Sigmoid colon (tissue), 7 donors: ENCODE measurements around the gene NR6A1. TPM values are rescaled to one million over a fixed set of nuclear protein-coding genes. Genes with fewer than 3 reads are reported as not detected.

Experiments
- DNase-seq: peaks from one replicate; pipeline ENCODE4 v3.0.0-alpha.2; 2019
- H3K27ac ChIP-seq, 4 donors: fragments of 200-600 bp; sonication (generic); one replicate each; pipeline ENCODE4 v1.5.1; 2016 to 2019; ENCODE audit warnings: mild to moderate bottlenecking in 1 of 4
- H3K27me3 ChIP-seq, 3 donors: fragments of 200-600 bp; sonication (generic); one replicate each; pipeline ENCODE4 v1.5.1; 2019; ENCODE audit warnings: mild to moderate bottlenecking in 1 of 3
- H3K36me3 ChIP-seq, 4 donors: fragments of 200-600 bp; sonication (generic); one replicate each; pipeline ENCODE4 v1.5.1; 2016 to 2019
- H3K4me1 ChIP-seq, 4 donors: fragments of 200-600 bp; sonication (generic); one replicate each; pipeline ENCODE4 v1.5.1; 2017 to 2019
- H3K4me3 ChIP-seq, 4 donors: fragments of 200-600 bp; sonication (generic); one replicate each; pipeline ENCODE4 v1.5.1; 2017 to 2019; ENCODE audit warnings: mild to moderate bottlenecking in 2 of 4, moderate library complexity in 1 of 4
- H3K9me3 ChIP-seq, 4 donors: fragments of 200-600 bp in 3 of 4; sonication (generic) in 3 of 4; one replicate each; pipeline versions ENCODE4 v1.5.1 to v1.6.1; 2013 to 2019
- CTCF ChIP-seq, 4 experiments: fragments of 450-650 bp in 3 of 4; fragments of 200-600 bp in 1 of 4; IDR thresholded peaks; one replicate each; pipeline ENCODE4 v1.5.1; 2016 to 2019; ENCODE audit warnings: antibody characterized with exemption in 4 of 4, mild to moderate bottlenecking in 3 of 4, moderate library complexity in 2 of 4
- EP300 ChIP-seq, 4 donors: sonication (generic); formaldehyde crosslinking; IDR thresholded peaks; one replicate each; pipeline ENCODE4 v1.6.1; 2017; ENCODE audit warnings: antibody characterized with exemption in 4 of 4
- POLR2A ChIP-seq, 2 donors: fragments of 450-650 bp; IDR thresholded peaks; one replicate each; pipeline ENCODE4 v1.6.1; 2016; ENCODE audit warnings: antibody characterized with exemption in 2 of 2, mild to moderate bottlenecking in 2 of 2, moderate library complexity in 2 of 2
- POLR2AphosphoS5 ChIP-seq, 4 donors: sonication (generic); formaldehyde crosslinking; IDR thresholded peaks; one replicate each; pipeline ENCODE4 v1.6.1; 2017; ENCODE audit warnings: antibody characterized with exemption in 4 of 4
- WGBS, 2 donors: extraction: QIAGEN DNeasy Blood & Tissue Kit; methylation state at CpG; one replicate each; pipeline ENCODE4 v1.1.7; 2013; 5-methylcytosine and 5-hydroxymethylcytosine counted together
- intact Hi-C: fragments of 100-400 bp; cut with DNase I; formaldehyde crosslinking; loops from one replicate; pipeline ENCODE4 v1.15.1; 2023
- polyA plus RNA-seq, 3 donors: library from polyadenylated mRNA; stranded (reverse); fragments of 200-250 nt; gene quantifications; one replicate each; pipeline ENCODE4 v1.2.3, GENCODE V29; 2013
- total RNA-seq, 4 donors: library from RNA; depleted of rRNA; stranded (reverse); fragments of >200 nt; gene quantifications; one replicate each; pipeline ENCODE4 v1.1.0, GENCODE V29; 2016
- donor health status: healthy with polysubstance abuse.
- donor health status: Bipolar disorder and iron deficiency.
- donor health status: healthy.

Gene NR6A1
- total and polyA plus RNA-seq, 7 donors, result 0.60 to 3.0 (median 1.8) TPM

- H3K27ac ChIP-seq, result no peak overlapping the region
- DNase-seq, result no peak
- no peaks in the 10 kb centered on the region for H3K9me3 ChIP-seq
- no peak overlapping the region for H3K4me3 ChIP-seq
- no peak for TF ChIP-seq POLR2A (IDR thresholded peaks at IDR 0.05)
- TF ChIP-seq CTCF (IDR thresholded peaks at IDR 0.05), result no peak
- no peak for TF ChIP-seq EP300 (IDR thresholded peaks at IDR 0.05)
- no peak for TF ChIP-seq POLR2AphosphoS5 (IDR thresholded peaks at IDR 0.05)
- intact Hi-C loops, result no loop called here
- peaks cover 0 to 95% (median 29%) of the 10 kb centered on the region in 3 donors for H3K27me3 ChIP-seq
- WGBS, 2 donors, result 87 to 93% methylated on average over 3 of the region's 3 CpGs
- H3K36me3 ChIP-seq, result no peaks in the 10 kb centered on the region
- H3K4me1 ChIP-seq, result peaks cover 0 to 5% (median 0%) of the 10 kb centered on the region in 4 donors
These were observed 8.5 kb downstream of the NR6A1 start for GRCh38 chr9:124762633-124763032.

GRCh38 chr9:124761710-124762109, 9.4 kb downstream of the NR6A1 start:
- 85 to 90% methylated on average over 3 of the region's 3 CpGs for WGBS, 2 donors
- Histone ChIP-seq H3K27me3 (peaks cover 0 to 95% (median 22%) of the 10 kb centered on the region in 3 donors), H3K36me3 (no peaks in the 10 kb centered on the region), H3K9me3 (no peaks in the 10 kb centered on the region), H3K4me3 (no peak overlapping the region), H3K4me1 (peaks cover 0 to 5% (median 0%) of the 10 kb centered on the region in 4 donors), H3K27ac (no peak overlapping the region)
- DNase-seq, result no peak
- intact Hi-C loops, result no loop called here
- no peak for TF ChIP-seq POLR2A (IDR thresholded peaks at IDR 0.05)
- TF ChIP-seq CTCF (IDR thresholded peaks at IDR 0.05), result no peak
- TF ChIP-seq EP300 (IDR thresholded peaks at IDR 0.05), result no peak
- no peak for TF ChIP-seq POLR2AphosphoS5 (IDR thresholded peaks at IDR 0.05)

- no peak overlapping the region for H3K27ac ChIP-seq
- TF ChIP-seq POLR2A (IDR thresholded peaks at IDR 0.05), result no peak
- TF ChIP-seq CTCF (IDR thresholded peaks at IDR 0.05), result no peak
- TF ChIP-seq POLR2AphosphoS5 (IDR thresholded peaks at IDR 0.05), result no peak
- no peak for TF ChIP-seq EP300 (IDR thresholded peaks at IDR 0.05)
- no peaks in the 10 kb centered on the region for H3K9me3 ChIP-seq
- H3K4me3 ChIP-seq, result no peak overlapping the region
- peaks cover 0 to 5% (median 0%) of the 10 kb centered on the region in 4 donors for H3K4me1 ChIP-seq
- DNase-seq, result no peak
- H3K27me3 ChIP-seq, result peaks cover 0 to 95% (median 17%) of the 10 kb centered on the region in 3 donors
- no peaks in the 10 kb centered on the region for H3K36me3 ChIP-seq
- 59 to 89% methylated on average over 2 of the region's 2 CpGs for WGBS, 2 donors
- intact Hi-C loops, result no loop called here
These were observed 9.9 kb downstream of the NR6A1 start for GRCh38 chr9:124761196-124761595.

- no peak overlapping the region for H3K27ac ChIP-seq
- intact Hi-C loops, result no loop called here
- TF ChIP-seq POLR2AphosphoS5 (IDR thresholded peaks at IDR 0.05), result no peak
- no peak for TF ChIP-seq EP300 (IDR thresholded peaks at IDR 0.05)
- no peak for TF ChIP-seq CTCF (IDR thresholded peaks at IDR 0.05)
- no peak for TF ChIP-seq POLR2A (IDR thresholded peaks at IDR 0.05)
- no peak overlapping the region for H3K4me3 ChIP-seq
- H3K36me3 ChIP-seq, result no peaks in the 10 kb centered on the region
- 93 to 96% methylated on average over 2 of the region's 2 CpGs for WGBS, 2 donors
- no peaks in the 10 kb centered on the region for H3K9me3 ChIP-seq
- DNase-seq, result no peak
- peaks cover 0 to 95% (median 13%) of the 10 kb centered on the region in 3 donors for H3K27me3 ChIP-seq
- H3K4me1 ChIP-seq, result peaks cover 0 to 5% (median 0%) of the 10 kb centered on the region in 4 donors
These were observed 10.4 kb downstream of the NR6A1 start for GRCh38 chr9:124760719-124761118.

GRCh38 chr9:124759327-124759726, 11.8 kb downstream of the NR6A1 start:
- Histone ChIP-seq H3K4me3 (no peak overlapping the region), H3K27me3 (peaks cover 0 to 95% (median 6%) of the 10 kb centered on the region in 3 donors), H3K4me1 (peaks cover 0 to 5% (median 0%) of the 10 kb centered on the region in 4 donors), H3K36me3 (no peaks in the 10 kb centered on the region), H3K27ac (no peak overlapping the region), H3K9me3 (no peaks in the 10 kb centered on the region)
- 95 to 96% methylated on average over 2 of the region's 2 CpGs for WGBS, 2 donors
- no peak for TF ChIP-seq CTCF (IDR thresholded peaks at IDR 0.05)
- no peak for TF ChIP-seq POLR2AphosphoS5 (IDR thresholded peaks at IDR 0.05)
- DNase-seq, result no peak
- intact Hi-C loops, result no loop called here
